Mesothelial cell of epicardium (in vitro differentiated cells): ENCODE measurements around the gene GCLC. TPM values are rescaled to one million over a fixed set of nuclear protein-coding genes. Genes with fewer than 3 reads are reported as not detected.

ENCODE experiments used
- DNase-seq, 2 experiments: peaks; one replicate each; pipeline ENCODE4 v3.0.0; 2021; ENCODE audit warnings: low spot score in 2 of 2; ENCODE audit not compliant: unreplicated experiment in 2 of 2
- H3K27ac Mint-ChIP-seq: 2 replicates; pipeline ENCODE4 v1.8.0; 2021; ENCODE audit warnings: mixed read lengths
- H3K27me3 Mint-ChIP-seq: 2 replicates; pipeline ENCODE4 v1.8.0; 2021; ENCODE audit warnings: low read depth, mixed read lengths
- H3K36me3 Mint-ChIP-seq: 2 replicates; pipeline ENCODE4 v1.8.0; 2021; ENCODE audit warnings: mixed read lengths
- H3K4me1 Mint-ChIP-seq: 2 replicates; pipeline ENCODE4 v1.8.0; 2021; ENCODE audit warnings: mixed read lengths
- H3K4me3 Mint-ChIP-seq: 2 replicates; pipeline ENCODE4 v1.8.0; 2021; ENCODE audit warnings: mild to moderate bottlenecking, moderate library complexity, mixed read lengths
- H3K9me3 Mint-ChIP-seq: 2 replicates; pipeline ENCODE4 v1.8.0; 2021; ENCODE audit warnings: mixed read lengths
- CTCF ChIP-seq: fragments of 200-600 bp; sonication (generic); IDR thresholded peaks from one replicate; pipeline ENCODE4 v1.5.0; 2021; ENCODE audit warnings: antibody characterized with exemption; ENCODE audit not compliant: unreplicated experiment
- total RNA-seq: library from RNA; stranded (reverse); gene quantifications from 3 replicates; pipeline ENCODE4 v1.2.1, GENCODE V29; 2021

Gene GCLC
- total RNA-seq, 1 donor from 2014 or later = 18.7 TPM

GRCh38 chr6:53495506-53496499 lies 49.1 kb downstream of the GCLC start:
- Mint-ChIP-seq H3K27me3 (peaks cover 8% of the 10 kb centered on the region), H3K4me1 (peaks cover 2% of the 10 kb centered on the region), H3K36me3 (peaks cover 20% of the 10 kb centered on the region), H3K9me3 (no peaks in the 10 kb centered on the region), H3K27ac (no peak overlapping the region), H3K4me3 (no peak overlapping the region)
- TF ChIP-seq CTCF = no peak
- DNase-seq = no peak

- Mint-ChIP-seq H3K27me3 (peaks cover 8% of the 10 kb centered on the region), H3K4me3 (no peak overlapping the region), H3K9me3 (no peaks in the 10 kb centered on the region), H3K4me1 (peaks cover 2% of the 10 kb centered on the region), H3K27ac (no peak overlapping the region), H3K36me3 (peaks cover 12% of the 10 kb centered on the region)
- no peak for DNase-seq
- no peak for TF ChIP-seq CTCF
Observed at GRCh38 chr6:53494076-53494475, 50.8 kb downstream of the GCLC start.

GRCh38 chr6:53493635-53494025 lies 51.3 kb downstream of the GCLC start:
- peaks cover 2% of the 10 kb centered on the region for H3K4me1 Mint-ChIP-seq
- H3K36me3 Mint-ChIP-seq = peaks cover 9% of the 10 kb centered on the region
- no peaks in the 10 kb centered on the region for H3K9me3 Mint-ChIP-seq
- no peak for TF ChIP-seq CTCF
- H3K4me3 Mint-ChIP-seq = no peak overlapping the region
- H3K27me3 Mint-ChIP-seq = peaks cover 11% of the 10 kb centered on the region
- H3K27ac Mint-ChIP-seq = no peak overlapping the region
- DNase-seq = no peak

GRCh38 chr6:53492860-53493634 lies 51.9 kb downstream of the GCLC start:
- peaks cover 12% of the 10 kb centered on the region for H3K27me3 Mint-ChIP-seq
- peaks cover 2% of the 10 kb centered on the region for H3K4me1 Mint-ChIP-seq
- H3K9me3 Mint-ChIP-seq = no peaks in the 10 kb centered on the region
- DNase-seq = no peak
- no peak overlapping the region for H3K4me3 Mint-ChIP-seq
- peak; percentile 73 for TF ChIP-seq CTCF
- H3K27ac Mint-ChIP-seq = no peak overlapping the region
- H3K36me3 Mint-ChIP-seq = peaks cover 3% of the 10 kb centered on the region

- no peaks in the 10 kb centered on the region for H3K9me3 Mint-ChIP-seq
- TF ChIP-seq CTCF = no peak
- H3K27me3 Mint-ChIP-seq = peaks cover 29% of the 10 kb centered on the region
- H3K27ac Mint-ChIP-seq = no peak overlapping the region
- H3K4me1 Mint-ChIP-seq = peaks cover 6% of the 10 kb centered on the region
- DNase-seq = no peak
- no peak overlapping the region for H3K4me3 Mint-ChIP-seq
- H3K36me3 Mint-ChIP-seq = no peaks in the 10 kb centered on the region
Observed at GRCh38 chr6:53487080-53487479, 57.8 kb downstream of the GCLC start.
